HuH-7 (cell line): ENCODE data around the gene SF3B3.
"Not testable (repeated sequence)": the region's sequence is repeated elsewhere in the genome, so short reads cannot be mapped to it uniquely, and the experiment has no call there.

Experiments used
- DNase-seq: peaks from one replicate; pipeline ENCODE4 v3.0.0; 2011; ENCODE audit warnings: low spot score

Gene SF3B3

DNA sequence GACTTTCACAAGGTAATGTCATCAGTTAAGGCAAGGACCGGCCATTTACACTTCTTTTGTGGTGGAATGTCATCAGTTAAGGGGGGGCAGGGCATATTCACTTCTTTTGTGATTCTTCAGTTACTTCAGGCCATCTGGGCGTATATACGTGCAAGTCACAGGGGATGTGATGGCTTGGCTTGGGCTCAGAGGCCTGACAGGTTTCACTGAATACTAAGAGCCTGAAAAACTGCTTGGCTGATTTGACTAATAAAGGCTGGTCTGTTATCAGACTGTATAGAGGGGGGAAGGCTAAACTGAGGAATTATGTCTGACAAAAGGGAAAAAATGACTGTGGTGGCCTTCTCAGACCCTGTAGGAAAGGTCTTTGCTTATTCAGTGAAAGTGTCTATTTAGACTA, 98.2 kb downstream of the SF3B3 start:
- not testable (repeated sequence) for DNase-seq
